Keratinocyte (primary cell): ENCODE measurements around the gene STK24. TPM values are rescaled to one million over a fixed set of nuclear protein-coding genes. Genes with fewer than 3 reads are reported as not detected.

Experiments
- DNase-seq: peaks from one replicate; pipeline ENCODE4 v3.0.0-alpha.2; 2011; ENCODE audit warnings: low read depth, missing footprints, low spot score
- FAIRE-seq: peaks from 2 replicates; lab custom pipeline; 2011; peaks lifted over from hg19 to GRCh38; lab: Jason Lieb, UNC
- H2AFZ ChIP-seq: 2 replicates; pipeline ENCODE4 v1.6.0; 2012; ENCODE audit warnings: low read length, control low read depth, inconsistent platforms; ENCODE audit not compliant: control insufficient read depth
- H3K27ac ChIP-seq: 2 replicates; pipeline ENCODE4 v1.5.1; 2011; ENCODE audit warnings: low read length; ENCODE audit not compliant: control insufficient read depth, insufficient read depth
- H3K27me3 ChIP-seq: 3 replicates; pipeline ENCODE4 v1.6.0; 2011; ENCODE audit warnings: low read length; ENCODE audit not compliant: control insufficient read depth, insufficient read depth; ENCODE audit errors: extremely low read depth
- H3K36me3 ChIP-seq, 2 experiments: 2 replicates in 1 of 2; 3 replicates in 1 of 2; pipeline ENCODE4 v1.5.1; 2011; ENCODE audit warnings: low read length in 2 of 2, mild to moderate bottlenecking in 1 of 2; ENCODE audit not compliant: control insufficient read depth in 2 of 2, insufficient read depth in 2 of 2; ENCODE audit errors: extremely low read depth in 1 of 2
- H3K4me1 ChIP-seq: 3 replicates; pipeline ENCODE4 v1.5.1; 2011; ENCODE audit warnings: low read length; ENCODE audit not compliant: control insufficient read depth, insufficient read depth; ENCODE audit errors: extremely low read depth
- H3K4me2 ChIP-seq: 3 replicates; pipeline ENCODE4 v1.6.0; 2011; ENCODE audit warnings: low read depth, low read length; ENCODE audit not compliant: control insufficient read depth, insufficient read depth; ENCODE audit errors: extremely low read depth
- H3K4me3 ChIP-seq, 3 experiments: fragments of 200-600 bp in 1 of 3; sonication (generic) in 1 of 3; 2 replicates in 2 of 3; 3 replicates in 1 of 3; pipeline ENCODE4 v1.5.1; 2011 to 2016; ENCODE audit warnings: low read length in 3 of 3, mild to moderate bottlenecking in 3 of 3, control low read depth in 2 of 3, inconsistent platforms in 1 of 3, low read depth in 1 of 3, mixed read lengths in 1 of 3, mixed run types in 1 of 3, moderate library complexity in 1 of 3; ENCODE audit not compliant: control insufficient read depth in 2 of 3, insufficient read depth in 2 of 3; ENCODE audit errors: extremely low read depth in 1 of 3
- H3K79me2 ChIP-seq: 2 replicates; pipeline ENCODE4 v1.6.0; 2012; ENCODE audit warnings: low read length; ENCODE audit not compliant: control insufficient read depth, insufficient read depth
- H3K9ac ChIP-seq: 3 replicates; pipeline ENCODE4 v1.6.0; 2011; ENCODE audit warnings: low read length; ENCODE audit not compliant: control insufficient read depth, insufficient read depth; ENCODE audit errors: extremely low read depth
- H3K9me1 ChIP-seq: 3 replicates; pipeline ENCODE4 v1.6.0; 2011; ENCODE audit warnings: low read length; ENCODE audit not compliant: control insufficient read depth, insufficient read depth; ENCODE audit errors: extremely low read depth
- H3K9me3 ChIP-seq: 2 replicates; pipeline ENCODE4 v1.5.1; 2012; ENCODE audit warnings: low read depth, low read length; ENCODE audit not compliant: control insufficient read depth
- H4K20me1 ChIP-seq: 3 replicates; pipeline ENCODE4 v1.6.0; 2011; ENCODE audit warnings: low read length; ENCODE audit not compliant: control insufficient read depth, insufficient read depth; ENCODE audit errors: extremely low read depth
- EZH2 ChIP-seq: IDR thresholded peaks from one replicate; pipeline ENCODE4 v1.6.1; 2012; ENCODE audit warnings: inconsistent platforms, mild to moderate bottlenecking, low read length, moderate library complexity
- dilution Hi-C: fragments of 300-500 bp; cut with MboI; formaldehyde crosslinking; loops from one replicate; pipeline ENCODE4 v1.7.0; 2020; ENCODE audit warnings: low sequenced_read_pairs; ENCODE audit not compliant: extremely low pct_ligation_motif_present
- polyA plus RNA-seq, 5 experiments: library from polyadenylated mRNA; depleted of rRNA in 3 of 5; stranded (reverse) in 3 of 5; stranded (forward) in 1 of 5; unstranded in 1 of 5; fragments of >200 nt; gene quantifications; 1 replicate in 1 of 5; 2 replicates in 3 of 5; 3 replicates in 1 of 5; pipeline versions ENCODE4 v1.2.1 to v1.2.3, GENCODE V29; 2011 to 2012; ENCODE audit warnings: missing spikeins in 2 of 5, low read depth in 1 of 5, low replicate concordance in 1 of 5
- TF ChIP-seq, protein P1 (sequence below), 3 experiments: IDR thresholded peaks in 1 of 3; conservative IDR thresholded peaks in 1 of 3; optimal IDR thresholded peaks in 1 of 3; 2 replicates in 2 of 3; 3 replicates in 1 of 3; pipeline versions ENCODE3 to v1.5.1; 2011; ENCODE audit warnings: low read length in 3 of 3, mild to moderate bottlenecking in 3 of 3, moderate library complexity in 2 of 3, control low read depth in 1 of 3, inconsistent platforms in 1 of 3; ENCODE audit not compliant: insufficient read depth in 2 of 3; ENCODE audit errors: extremely low read depth in 1 of 3

The STK24 gene
- polyA plus RNA-seq, 1 donor (not counting 4 experiments of a cell fraction or from before 2014, with no cell fraction given) = 81.6 TPM

DNA sequence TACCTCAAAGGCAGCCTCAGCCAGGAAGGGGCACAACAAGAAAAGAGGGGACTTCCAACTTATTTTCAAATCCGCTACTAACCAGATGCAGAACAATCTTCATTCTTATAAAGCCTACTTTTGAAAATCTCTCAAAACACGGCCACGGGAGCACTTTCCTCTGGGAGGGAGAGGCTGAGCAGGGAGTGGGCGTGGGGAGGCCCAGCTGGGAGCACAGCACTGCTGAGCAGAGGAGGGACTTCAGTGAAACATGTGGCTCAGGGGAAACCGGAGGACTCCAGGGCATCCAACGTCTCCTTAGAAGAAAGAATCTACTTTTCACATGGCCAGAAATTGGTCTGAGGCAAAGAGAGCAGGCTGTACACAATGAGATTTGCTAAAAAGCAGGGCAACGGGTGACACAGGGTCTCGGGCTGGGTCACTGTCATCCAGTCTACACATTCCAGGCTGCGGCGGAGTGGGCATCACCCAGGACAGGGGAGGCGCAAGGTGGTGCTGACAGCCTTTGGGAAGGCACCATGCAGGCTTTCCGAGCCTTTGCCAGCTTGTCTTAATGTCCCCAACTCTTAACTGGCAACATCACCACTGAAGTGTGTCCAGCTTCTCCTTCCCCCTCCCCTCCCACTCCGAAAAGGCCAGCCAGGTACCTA, 117.1 kb downstream of the STK24 start:
- no peak overlapping the region for H3K4me2 ChIP-seq
- H3K9me1 ChIP-seq = no peaks in the 10 kb centered on the region
- peaks cover 43 to 48% of the 10 kb centered on the region in 2 experiments for H3K36me3 ChIP-seq
- H3K79me2 ChIP-seq = peaks cover 26% of the 10 kb centered on the region
- DNase-seq (no peak), FAIRE-seq (no peak)
- H4K20me1 ChIP-seq = no peaks in the 10 kb centered on the region
- H3K27ac ChIP-seq = no peak overlapping the region
- TF ChIP-seq, protein P1, sequence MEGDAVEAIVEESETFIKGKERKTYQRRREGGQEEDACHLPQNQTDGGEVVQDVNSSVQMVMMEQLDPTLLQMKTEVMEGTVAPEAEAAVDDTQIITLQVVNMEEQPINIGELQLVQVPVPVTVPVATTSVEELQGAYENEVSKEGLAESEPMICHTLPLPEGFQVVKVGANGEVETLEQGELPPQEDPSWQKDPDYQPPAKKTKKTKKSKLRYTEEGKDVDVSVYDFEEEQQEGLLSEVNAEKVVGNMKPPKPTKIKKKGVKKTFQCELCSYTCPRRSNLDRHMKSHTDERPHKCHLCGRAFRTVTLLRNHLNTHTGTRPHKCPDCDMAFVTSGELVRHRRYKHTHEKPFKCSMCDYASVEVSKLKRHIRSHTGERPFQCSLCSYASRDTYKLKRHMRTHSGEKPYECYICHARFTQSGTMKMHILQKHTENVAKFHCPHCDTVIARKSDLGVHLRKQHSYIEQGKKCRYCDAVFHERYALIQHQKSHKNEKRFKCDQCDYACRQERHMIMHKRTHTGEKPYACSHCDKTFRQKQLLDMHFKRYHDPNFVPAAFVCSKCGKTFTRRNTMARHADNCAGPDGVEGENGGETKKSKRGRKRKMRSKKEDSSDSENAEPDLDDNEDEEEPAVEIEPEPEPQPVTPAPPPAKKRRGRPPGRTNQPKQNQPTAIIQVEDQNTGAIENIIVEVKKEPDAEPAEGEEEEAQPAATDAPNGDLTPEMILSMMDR (optimal IDR thresholded peaks at IDR 0.05 in 1 of 3, IDR thresholded peaks at IDR 0.05 in 1 of 3, conservative IDR thresholded peaks at IDR 0.05 in 1 of 3; ENCODE audit: extremely low read depth in 1 of 3, insufficient read depth in 2 of 3, low read length in 3 of 3) = no peak
- TF ChIP-seq EZH2 = no peak
- no peaks in the 10 kb centered on the region for H3K27me3 ChIP-seq
- H3K9me3 ChIP-seq = no peaks in the 10 kb centered on the region
- no peak overlapping the region for H3K4me3 ChIP-seq
- H2AFZ ChIP-seq = no peak overlapping the region
- no peak overlapping the region for H3K9ac ChIP-seq
- H3K4me1 ChIP-seq = peaks cover under 1% of the 10 kb centered on the region
- dilution Hi-C loops = no loop called here

DNA sequence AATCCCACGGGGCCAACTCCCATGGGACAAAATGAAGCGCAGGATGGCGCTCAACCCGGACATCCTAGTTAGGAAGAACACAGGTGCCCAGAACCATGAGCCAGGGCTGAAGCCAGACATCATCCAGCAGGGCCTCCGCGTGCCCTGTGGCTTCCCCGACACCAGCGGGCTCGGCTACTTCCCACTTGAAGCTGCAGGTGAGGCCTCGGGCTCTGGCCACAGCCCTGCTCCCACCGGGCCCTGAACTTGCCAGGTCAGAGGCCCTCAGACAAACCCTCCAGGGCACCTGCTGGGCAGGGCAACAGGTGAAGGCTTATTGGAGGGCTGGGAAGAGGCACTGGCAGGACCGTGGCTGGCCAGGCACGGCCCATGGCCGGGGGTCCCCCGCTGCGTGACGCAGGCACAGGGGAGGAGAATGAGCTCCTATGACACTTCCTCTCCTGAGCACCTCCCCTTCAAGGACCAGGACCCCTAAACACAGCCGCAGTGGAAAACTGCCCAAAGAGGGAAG, 117.7 kb downstream of the STK24 start:
- FAIRE-seq = no peak
- dilution Hi-C loops = no loop called here
- no peak overlapping the region for H3K4me2 ChIP-seq
- DNase-seq = no peak
- H3K9me3 ChIP-seq = no peaks in the 10 kb centered on the region
- no peaks in the 10 kb centered on the region for H4K20me1 ChIP-seq
- no peaks in the 10 kb centered on the region for H3K27me3 ChIP-seq
- no peaks in the 10 kb centered on the region for H3K4me1 ChIP-seq
- no peak overlapping the region for H3K9ac ChIP-seq
- H3K79me2 ChIP-seq = peaks cover 22% of the 10 kb centered on the region
- no peak overlapping the region for H3K4me3 ChIP-seq
- H2AFZ ChIP-seq = no peak overlapping the region
- H3K9me1 ChIP-seq = no peaks in the 10 kb centered on the region
- TF ChIP-seq, protein P1 (optimal IDR thresholded peaks at IDR 0.05 in 1 of 3, IDR thresholded peaks at IDR 0.05 in 1 of 3, conservative IDR thresholded peaks at IDR 0.05 in 1 of 3; ENCODE audit: extremely low read depth in 1 of 3, insufficient read depth in 2 of 3, low read length in 3 of 3) = no peak
- TF ChIP-seq EZH2 = no peak
- no peak overlapping the region for H3K27ac ChIP-seq
- peaks cover 41 to 47% of the 10 kb centered on the region in 2 experiments for H3K36me3 ChIP-seq
